Measurements from ENCODE around the gene DOCK6.

The DOCK6 gene, protein sequence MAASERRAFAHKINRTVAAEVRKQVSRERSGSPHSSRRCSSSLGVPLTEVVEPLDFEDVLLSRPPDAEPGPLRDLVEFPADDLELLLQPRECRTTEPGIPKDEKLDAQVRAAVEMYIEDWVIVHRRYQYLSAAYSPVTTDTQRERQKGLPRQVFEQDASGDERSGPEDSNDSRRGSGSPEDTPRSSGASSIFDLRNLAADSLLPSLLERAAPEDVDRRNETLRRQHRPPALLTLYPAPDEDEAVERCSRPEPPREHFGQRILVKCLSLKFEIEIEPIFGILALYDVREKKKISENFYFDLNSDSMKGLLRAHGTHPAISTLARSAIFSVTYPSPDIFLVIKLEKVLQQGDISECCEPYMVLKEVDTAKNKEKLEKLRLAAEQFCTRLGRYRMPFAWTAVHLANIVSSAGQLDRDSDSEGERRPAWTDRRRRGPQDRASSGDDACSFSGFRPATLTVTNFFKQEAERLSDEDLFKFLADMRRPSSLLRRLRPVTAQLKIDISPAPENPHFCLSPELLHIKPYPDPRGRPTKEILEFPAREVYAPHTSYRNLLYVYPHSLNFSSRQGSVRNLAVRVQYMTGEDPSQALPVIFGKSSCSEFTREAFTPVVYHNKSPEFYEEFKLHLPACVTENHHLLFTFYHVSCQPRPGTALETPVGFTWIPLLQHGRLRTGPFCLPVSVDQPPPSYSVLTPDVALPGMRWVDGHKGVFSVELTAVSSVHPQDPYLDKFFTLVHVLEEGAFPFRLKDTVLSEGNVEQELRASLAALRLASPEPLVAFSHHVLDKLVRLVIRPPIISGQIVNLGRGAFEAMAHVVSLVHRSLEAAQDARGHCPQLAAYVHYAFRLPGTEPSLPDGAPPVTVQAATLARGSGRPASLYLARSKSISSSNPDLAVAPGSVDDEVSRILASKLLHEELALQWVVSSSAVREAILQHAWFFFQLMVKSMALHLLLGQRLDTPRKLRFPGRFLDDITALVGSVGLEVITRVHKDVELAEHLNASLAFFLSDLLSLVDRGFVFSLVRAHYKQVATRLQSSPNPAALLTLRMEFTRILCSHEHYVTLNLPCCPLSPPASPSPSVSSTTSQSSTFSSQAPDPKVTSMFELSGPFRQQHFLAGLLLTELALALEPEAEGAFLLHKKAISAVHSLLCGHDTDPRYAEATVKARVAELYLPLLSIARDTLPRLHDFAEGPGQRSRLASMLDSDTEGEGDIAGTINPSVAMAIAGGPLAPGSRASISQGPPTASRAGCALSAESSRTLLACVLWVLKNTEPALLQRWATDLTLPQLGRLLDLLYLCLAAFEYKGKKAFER (N-terminal part only)

GRCh38 chr19:11261971-11262839 lies at the start of gene DOCK6:
DOCK6 (minus strand) TSS chr19:11262524; CDS start chr19:11262440, 84 bp downstream.
- no peak for DNase-seq

DNA sequence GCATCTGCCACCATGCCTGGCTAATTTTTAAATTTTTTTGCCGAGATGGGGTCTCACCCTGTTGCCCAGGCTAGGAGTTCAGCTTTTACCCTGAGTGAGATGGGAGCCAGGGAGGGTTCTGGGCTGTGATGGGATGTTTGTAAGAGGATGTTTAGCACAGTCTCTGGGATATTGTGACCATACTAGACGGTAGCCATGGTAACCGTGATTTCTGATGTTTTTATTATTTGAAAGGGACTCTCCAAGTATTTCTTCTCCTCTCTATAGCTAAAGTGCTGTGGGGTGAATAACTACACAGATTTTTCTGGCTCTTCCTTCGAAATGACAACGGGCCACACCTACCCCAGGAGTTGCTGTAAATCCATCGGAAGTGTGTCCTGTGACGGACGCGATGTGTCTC lies 44.0 kb upstream of the DOCK6 start:
- DNase-seq = no peak

- DNase-seq = no peak
These were observed 42.6 kb upstream of the DOCK6 start for GRCh38 chr19:11304936-11305335.

DNA sequence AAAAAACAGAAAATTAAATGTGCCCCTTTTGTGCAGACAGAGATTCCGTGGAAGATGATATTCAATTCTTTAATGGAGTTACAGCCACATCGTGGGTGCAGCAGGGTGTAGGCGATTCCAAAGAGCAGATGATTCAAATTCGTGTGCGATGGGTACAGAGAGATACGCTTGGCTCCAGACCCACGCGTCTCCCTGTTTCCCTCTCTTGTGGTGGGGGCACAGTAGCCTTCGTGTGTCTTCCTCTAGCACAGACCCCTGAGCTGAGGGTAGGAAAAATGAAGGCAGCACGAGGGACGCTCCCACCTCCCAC lies 38.4 kb upstream of the DOCK6 start:
- no peak for DNase-seq

DNA sequence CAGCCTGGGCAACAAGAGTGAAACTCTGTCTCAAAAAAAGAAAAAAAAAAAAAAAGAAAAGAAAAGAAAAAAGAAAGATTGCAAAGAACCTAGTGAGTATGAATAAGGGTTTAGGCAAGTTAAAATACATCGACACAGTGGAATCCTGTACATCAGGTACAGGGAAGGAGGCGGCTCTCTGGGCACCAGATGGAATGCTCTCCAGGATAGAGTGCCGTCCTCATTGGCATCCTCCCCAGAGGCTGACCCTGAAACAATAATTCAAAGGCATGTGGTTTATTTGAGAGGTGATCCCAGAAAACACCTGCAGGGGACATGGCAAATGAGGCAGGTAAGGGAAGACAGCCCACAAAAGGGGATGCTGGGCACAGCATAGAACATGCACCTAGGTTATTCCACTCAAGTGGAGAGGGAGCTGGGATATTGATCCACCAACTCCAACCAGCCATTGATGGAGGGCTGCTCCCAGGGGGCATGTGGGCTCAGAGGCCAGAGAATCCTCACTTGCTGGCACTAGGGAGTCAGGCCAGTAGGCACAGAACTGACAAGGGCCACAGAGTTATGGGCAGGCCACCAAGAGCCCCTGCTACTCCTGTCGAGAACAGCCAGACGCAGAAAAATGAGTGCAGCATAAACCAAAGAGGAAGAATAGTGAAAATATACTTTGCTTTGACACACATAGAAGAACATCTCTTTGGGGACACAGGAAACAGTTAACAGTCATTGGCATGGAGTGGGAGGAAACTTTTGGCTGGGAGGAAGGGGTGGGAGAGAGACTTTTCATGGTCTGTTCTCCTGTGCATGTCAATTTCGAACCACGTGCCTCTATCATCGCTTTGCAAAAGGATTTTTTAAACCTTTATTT lies 37.9 kb upstream of the DOCK6 start:
- DNase-seq = no peak

DNA sequence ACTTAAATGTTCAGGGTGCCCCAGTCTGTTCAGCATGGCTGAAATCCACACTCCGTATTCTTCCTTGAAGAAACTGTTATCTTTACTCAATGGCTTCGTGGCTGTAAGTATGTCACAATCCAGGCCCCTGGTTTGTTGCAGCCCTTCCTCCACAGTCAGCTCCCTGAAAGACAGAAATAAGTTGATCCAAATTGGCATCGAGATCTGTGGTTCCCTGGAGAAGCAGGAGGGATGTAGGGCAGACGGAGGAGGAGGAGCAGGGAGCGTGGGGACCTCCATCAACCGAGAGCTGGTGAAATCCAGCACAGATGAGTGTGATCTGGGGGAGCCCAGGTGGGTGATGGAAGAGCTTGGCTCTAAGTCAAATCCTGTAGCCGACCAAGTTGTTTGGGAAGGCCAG lies 33.9 kb upstream of the DOCK6 start:
- DNase-seq = no peak

DNA sequence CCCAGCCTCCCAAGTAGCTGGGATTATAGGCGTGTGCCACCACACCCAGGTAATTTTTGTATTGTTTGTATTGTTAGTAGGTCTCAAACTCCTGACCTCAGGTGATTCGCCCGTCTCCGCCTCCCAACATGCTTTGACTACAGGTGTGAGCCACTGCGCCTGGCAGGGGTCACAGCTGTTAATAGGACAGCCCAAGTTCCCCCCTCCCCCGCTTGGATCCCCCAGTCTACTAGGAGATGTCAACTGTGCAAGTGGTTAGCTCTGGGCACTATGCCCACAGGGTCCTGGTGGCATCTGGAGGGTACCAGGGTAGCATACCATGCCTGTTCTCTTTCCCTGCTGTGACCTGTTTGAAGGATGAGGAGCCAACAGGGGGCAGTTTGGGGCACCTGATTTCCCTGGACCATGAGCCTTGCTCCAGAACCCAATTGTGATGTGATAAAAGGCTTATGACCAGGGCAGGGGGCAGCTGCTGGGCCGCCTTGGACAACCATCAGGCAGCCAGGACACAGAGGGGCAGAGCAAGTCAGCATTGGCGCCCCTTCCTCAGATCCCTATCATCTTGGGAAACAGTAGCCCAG lies 33.4 kb upstream of the DOCK6 start, which contains the start of gene TSPAN16:
TSPAN16 (plus strand) TSS at position 496 of the 581 bp plus-strand sequence. CDS start 138 bp downstream, outside the sequence.
- DNase-seq = no peak

DNA sequence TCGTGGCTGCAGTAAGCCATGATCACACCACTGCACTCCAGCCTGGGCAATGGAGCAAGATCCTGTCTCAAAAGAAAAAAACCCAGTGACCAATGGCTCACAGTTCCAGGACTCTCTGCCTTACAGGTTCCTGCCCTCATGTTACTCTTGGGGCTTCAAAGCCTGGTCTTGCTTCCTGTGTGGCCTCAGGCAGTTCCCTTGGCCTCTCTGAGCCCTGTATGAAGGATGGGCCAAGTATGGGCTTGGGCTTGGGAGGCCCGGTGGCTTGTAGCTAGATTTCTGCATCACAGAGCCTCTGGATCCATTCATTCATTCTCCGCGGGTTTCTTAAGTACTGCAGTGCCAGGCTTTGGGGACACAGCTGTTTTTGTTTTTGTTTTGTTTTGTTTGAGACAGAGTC lies 32.9 kb upstream of the DOCK6 start:
- DNase-seq = no peak

GRCh38 chr19:11293433-11294389 lies 31.4 kb upstream of the DOCK6 start:
- peak; percentile 77 for DNase-seq

GRCh38 chr19:11291991-11292390 lies 29.7 kb upstream of the DOCK6 start:
- DNase-seq = no peak

DNA sequence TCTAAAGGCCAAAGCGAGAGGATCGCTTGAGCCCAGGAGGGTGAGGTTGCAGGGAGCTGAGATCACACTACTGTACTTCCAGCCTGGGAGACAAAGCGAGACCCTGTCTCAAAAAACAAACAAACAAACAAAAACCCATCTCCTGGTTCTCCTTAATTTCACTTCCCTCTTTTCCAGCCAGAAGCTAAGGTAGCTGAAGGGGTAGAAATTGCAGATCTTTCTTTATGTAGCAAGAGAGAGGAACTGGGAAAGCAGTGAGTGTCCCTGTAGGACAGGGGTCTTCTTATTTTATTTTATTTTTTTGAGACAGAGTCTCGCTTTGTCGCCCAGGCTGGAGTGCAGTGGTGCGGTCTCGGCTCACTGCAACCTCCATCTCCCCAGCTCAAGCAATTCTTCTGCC lies 29.1 kb upstream of the DOCK6 start:
- DNase-seq = no peak

- DNase-seq = no peak
These were observed 27.9 kb upstream of the DOCK6 start for GRCh38 chr19:11290256-11290655.

GRCh38 chr19:11288349-11288748 lies 26.0 kb upstream of the DOCK6 start:
- no peak for DNase-seq

DNA sequence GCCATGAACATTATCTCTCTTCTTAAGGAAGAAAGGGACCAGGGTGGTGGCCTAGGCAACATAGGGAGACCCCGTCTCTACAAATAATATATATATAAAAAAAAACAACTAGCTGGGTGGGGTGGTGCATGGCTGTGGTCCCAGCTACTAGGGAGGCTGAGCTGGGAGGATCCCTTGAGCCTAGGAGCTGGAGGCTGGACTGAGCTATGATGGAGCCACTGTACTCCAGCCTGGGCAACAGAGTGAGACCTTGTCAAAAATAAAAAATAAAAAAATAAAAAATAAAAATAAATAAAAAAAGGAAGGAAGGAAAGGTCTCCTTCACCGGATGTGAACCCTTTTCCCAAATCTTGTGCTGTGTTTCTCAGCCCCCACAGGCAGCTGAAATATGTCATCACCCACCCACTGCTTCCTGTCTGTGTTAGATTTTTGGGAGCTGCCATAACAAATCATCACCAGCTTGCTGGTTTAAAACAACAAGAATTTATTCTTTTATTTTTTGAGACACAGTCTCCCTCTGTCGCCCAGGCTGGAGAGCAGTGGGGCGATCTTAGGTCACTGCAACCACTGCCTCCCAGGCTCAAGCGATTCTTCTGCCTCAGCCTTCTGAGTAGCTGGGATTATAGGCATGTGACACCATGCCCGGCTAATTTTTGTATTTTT lies 24.1 kb upstream of the DOCK6 start:
- no peak for DNase-seq

GRCh38 chr19:11284515-11284914 lies 22.2 kb upstream of the DOCK6 start:
- no peak for DNase-seq

- DNase-seq = no peak
These were observed 19.2 kb upstream of the DOCK6 start for GRCh38 chr19:11281356-11282049.

DNA sequence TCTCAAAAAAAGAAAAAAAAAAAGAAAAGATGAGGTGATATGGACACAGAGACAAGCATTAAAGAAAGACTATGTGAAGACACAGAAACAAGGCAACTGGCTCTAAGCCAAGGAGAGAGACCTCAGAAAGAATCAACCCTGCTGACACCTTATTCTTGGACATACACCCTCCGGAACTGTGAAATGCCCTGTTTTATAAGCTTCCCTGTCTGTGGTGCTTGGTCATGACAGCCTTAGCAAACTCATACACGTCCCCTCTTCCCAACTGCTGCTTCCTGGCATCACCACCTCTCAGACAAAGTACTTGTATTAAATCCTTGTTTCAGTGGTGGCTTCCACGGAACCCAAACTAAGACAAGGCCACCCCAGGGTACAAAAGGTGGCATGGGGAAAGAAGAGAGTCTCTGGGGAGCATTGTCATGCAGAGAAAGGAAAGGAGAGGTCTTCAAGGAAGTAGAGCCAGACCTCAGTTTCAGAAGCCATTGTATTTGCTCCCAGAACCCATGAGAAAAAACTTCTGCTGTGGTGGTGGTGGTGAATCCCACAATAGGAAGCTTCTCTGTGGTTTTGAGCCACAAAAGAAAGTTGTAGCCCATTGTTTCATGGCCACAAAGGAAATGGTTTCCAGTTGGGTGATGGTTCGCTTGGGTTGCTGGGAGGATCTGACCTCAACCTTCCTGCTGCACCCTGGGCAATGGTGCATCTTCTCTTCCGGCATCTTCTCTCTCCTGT lies 17.3 kb upstream of the DOCK6 start:
- no peak for DNase-seq

- DNase-seq = no peak
These were observed 16.3 kb upstream of the DOCK6 start for GRCh38 chr19:11278670-11279069.

Measured in activated T-cell treated with anti-CD3 and anti-CD28 coated beads for 4 hours (primary cell).